WTC11 (cell line): ENCODE results near the gene CLDN3. TPM values are rescaled to one million over a fixed set of nuclear protein-coding genes. Genes with fewer than 3 reads are reported as not detected.
A peak's percentile ranks its signal among the peaks of the same experiment; 100 is the strongest.

Experiments used
- ATAC-seq: fragments of 200-7000 bp; cut with Tn5 transposase; 2 replicates; pipeline ENCODE4 v1.10.0; 2021; ENCODE audit warnings: mild to moderate bottlenecking, moderate library complexity
- CTCF ChIA-PET: fragments of 300-600 bp; sonication (Branson Sonifier 250); formaldehyde crosslinking; loops from one replicate; lab custom pipeline; 2021; ENCODE audit warnings: antibody characterized with exemption; lab: Charles Lee
- POLR2A ChIA-PET: fragments of 350-600 bp; sonication (Branson Sonifier 250); formaldehyde crosslinking; loops from one replicate; lab custom pipeline; 2021; ENCODE audit warnings: antibody characterized with exemption; lab: Charles Lee
- DNase-seq: peaks from one replicate; pipeline ENCODE4 v3.0.0; 2021; ENCODE audit warnings: low spot score
- H3K27ac Mint-ChIP-seq: 2 replicates; pipeline ENCODE4 v1.8.0; 2021; ENCODE audit warnings: mixed read lengths
- H3K27me3 Mint-ChIP-seq: 2 replicates; pipeline ENCODE4 v1.8.0; 2021; ENCODE audit warnings: low read depth, mild to moderate bottlenecking, moderate library complexity, mixed read lengths
- H3K36me3 Mint-ChIP-seq: 2 replicates; pipeline ENCODE4 v1.8.0; 2021; ENCODE audit warnings: mixed read lengths
- H3K4me1 Mint-ChIP-seq: 2 replicates; pipeline ENCODE4 v1.8.0; 2022; ENCODE audit warnings: mixed read lengths
- H3K4me3 Mint-ChIP-seq: 2 replicates; pipeline ENCODE4 v1.8.0; 2021; ENCODE audit warnings: mild to moderate bottlenecking, moderate library complexity, mixed read lengths
- H3K9me3 Mint-ChIP-seq: 2 replicates; pipeline ENCODE4 v1.8.0; 2021; ENCODE audit warnings: mixed read lengths
- CBFB ChIP-seq: sonication (generic); formaldehyde crosslinking; IDR thresholded peaks from 2 replicates; pipeline ENCODE4 v1.8.1; 2022; ENCODE audit warnings: mild to moderate bottlenecking, low read depth, missing genetic modification reagents
- FOXK1 ChIP-seq: sonication (generic); formaldehyde crosslinking; IDR thresholded peaks from 2 replicates; pipeline ENCODE4 v1.8.0; 2022; ENCODE audit warnings: mild to moderate bottlenecking, moderate library complexity, missing genetic modification reagents
- FOXP1 ChIP-seq: sonication (generic); formaldehyde crosslinking; IDR thresholded peaks from 2 replicates; pipeline ENCODE4 v1.8.0; 2022; ENCODE audit warnings: missing genetic modification reagents, mild to moderate bottlenecking, moderate library complexity, borderline replicate concordance
- GABPB1 ChIP-seq: sonication (generic); formaldehyde crosslinking; IDR thresholded peaks from 2 replicates; pipeline ENCODE4 v1.8.1; 2023; ENCODE audit warnings: mild to moderate bottlenecking, missing genetic modification reagents
- HMGA2 ChIP-seq: fragments of 250-450 bp; sonication (Bioruptor Pico); IDR thresholded peaks from 2 replicates; pipeline ENCODE4 v1.4.0; 2021; ENCODE audit warnings: mild to moderate bottlenecking, moderate library complexity
- NR2C2 ChIP-seq: sonication (generic); formaldehyde crosslinking; IDR thresholded peaks from 2 replicates; pipeline ENCODE4 v1.8.0; 2022; ENCODE audit warnings: mild to moderate bottlenecking, missing genetic modification reagents
- SMAD4 ChIP-seq: sonication (generic); formaldehyde crosslinking; IDR thresholded peaks from 2 replicates; pipeline ENCODE4 v1.8.0; 2022; ENCODE audit warnings: mild to moderate bottlenecking, missing genetic modification reagents
- TEAD4 ChIP-seq: sonication (generic); formaldehyde crosslinking; IDR thresholded peaks from 2 replicates; pipeline ENCODE4 v1.8.0; 2022; ENCODE audit warnings: mild to moderate bottlenecking, missing genetic modification reagents
- ZNF121 ChIP-seq: sonication (generic); formaldehyde crosslinking; IDR thresholded peaks from 2 replicates; pipeline ENCODE4 v1.8.0; 2023; ENCODE audit warnings: missing genetic modification reagents
- ZNF423 ChIP-seq: fragments of 250-450 bp; sonication (Bioruptor Pico); IDR thresholded peaks from 2 replicates; pipeline ENCODE4 v2.1.2; 2022; ENCODE audit warnings: mild to moderate bottlenecking, moderate library complexity
- total RNA-seq: library from RNA; stranded (reverse); gene quantifications from 3 replicates; pipeline ENCODE4 v1.2.3, GENCODE V29; 2021
- TF ChIP-seq, protein P1 (sequence below): sonication (generic); formaldehyde crosslinking; IDR thresholded peaks from 2 replicates; pipeline ENCODE4 v1.8.0; 2022; ENCODE audit warnings: mild to moderate bottlenecking, missing genetic modification reagents
- TF ChIP-seq, protein P2 (sequence below): fragments of 250-450 bp; sonication (Bioruptor Pico); IDR thresholded peaks from 2 replicates; pipeline ENCODE4 v1.9.0; 2021; ENCODE audit warnings: mild to moderate bottlenecking
- TF ChIP-seq, protein P3 (sequence below): sonication (generic); formaldehyde crosslinking; IDR thresholded peaks from 2 replicates; pipeline ENCODE4 v1.8.1; 2022; ENCODE audit warnings: mild to moderate bottlenecking, moderate library complexity, missing genetic modification reagents
- TF ChIP-seq, protein P4 (sequence below): sonication (generic); formaldehyde crosslinking; IDR thresholded peaks from 2 replicates; pipeline ENCODE4 v1.8.0; 2023; ENCODE audit warnings: mild to moderate bottlenecking, missing genetic modification reagents

Gene CLDN3
- total RNA-seq, 1 experiment from 2014 or later = 20.7 TPM

DNA sequence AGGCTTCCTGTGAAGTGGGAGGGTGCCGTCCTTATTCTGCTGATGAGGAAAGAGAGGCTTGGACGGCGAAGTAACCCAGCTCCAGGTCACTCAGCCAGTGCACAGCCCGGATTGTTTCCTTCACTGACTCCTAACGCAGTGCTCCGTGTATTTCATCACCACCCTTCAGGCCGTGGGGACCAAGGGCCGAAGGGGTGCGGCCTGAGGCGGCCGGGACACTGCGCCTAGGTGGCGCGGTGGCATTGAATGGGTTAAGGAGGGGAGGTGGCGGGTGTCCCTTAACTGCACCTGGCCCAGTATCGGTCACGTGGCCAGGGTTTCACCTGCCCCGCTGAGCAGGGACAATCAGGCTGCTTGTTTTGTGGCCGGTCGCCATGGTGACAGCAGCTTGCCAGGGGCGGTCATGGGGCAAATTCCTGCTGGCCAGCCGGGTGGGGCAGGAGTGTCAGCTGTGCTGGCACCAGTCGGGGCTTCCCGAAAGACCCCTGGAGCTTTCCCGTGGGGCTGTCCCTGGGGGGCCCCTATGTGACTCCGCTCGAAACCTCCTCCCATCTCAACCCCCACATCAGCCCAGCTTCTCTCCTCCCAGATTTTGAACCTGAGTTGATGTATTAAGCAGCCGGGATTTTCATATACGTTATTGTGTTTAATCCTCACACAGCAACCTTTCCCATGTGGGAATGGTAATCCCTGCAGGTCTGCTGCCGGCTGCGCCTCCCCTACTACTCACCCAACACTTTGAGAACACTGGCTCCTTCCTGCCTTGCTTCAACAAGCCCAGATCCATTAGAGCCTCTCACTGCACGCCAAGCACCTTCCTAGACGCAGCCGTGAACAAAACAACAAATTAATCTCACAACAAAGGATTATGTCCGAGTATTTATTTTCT lies 27.1 kb downstream of the CLDN3 start (continued):
- TF ChIP-seq ZNF121 (CRISPR knock-in tag) = 0 out of 2 replicates have a peak, but pooled peaks have one; percentile 18
- TF ChIP-seq, protein P1, sequence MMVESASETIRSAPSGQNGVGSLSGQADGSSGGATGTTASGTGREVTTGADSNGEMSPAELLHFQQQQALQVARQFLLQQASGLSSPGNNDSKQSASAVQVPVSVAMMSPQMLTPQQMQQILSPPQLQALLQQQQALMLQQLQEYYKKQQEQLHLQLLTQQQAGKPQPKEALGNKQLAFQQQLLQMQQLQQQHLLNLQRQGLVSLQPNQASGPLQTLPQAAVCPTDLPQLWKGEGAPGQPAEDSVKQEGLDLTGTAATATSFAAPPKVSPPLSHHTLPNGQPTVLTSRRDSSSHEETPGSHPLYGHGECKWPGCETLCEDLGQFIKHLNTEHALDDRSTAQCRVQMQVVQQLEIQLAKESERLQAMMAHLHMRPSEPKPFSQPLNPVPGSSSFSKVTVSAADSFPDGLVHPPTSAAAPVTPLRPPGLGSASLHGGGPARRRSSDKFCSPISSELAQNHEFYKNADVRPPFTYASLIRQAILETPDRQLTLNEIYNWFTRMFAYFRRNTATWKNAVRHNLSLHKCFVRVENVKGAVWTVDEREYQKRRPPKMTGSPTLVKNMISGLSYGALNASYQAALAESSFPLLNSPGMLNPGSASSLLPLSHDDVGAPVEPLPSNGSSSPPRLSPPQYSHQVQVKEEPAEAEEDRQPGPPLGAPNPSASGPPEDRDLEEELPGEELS (CRISPR knock-in tag) = 0 out of 2 replicates have a peak, but pooled peaks have one; percentile 55
- peak; percentile 74; the same call in 1 of the 2 replicates for TF ChIP-seq CBFB
- TF ChIP-seq, protein P2, sequence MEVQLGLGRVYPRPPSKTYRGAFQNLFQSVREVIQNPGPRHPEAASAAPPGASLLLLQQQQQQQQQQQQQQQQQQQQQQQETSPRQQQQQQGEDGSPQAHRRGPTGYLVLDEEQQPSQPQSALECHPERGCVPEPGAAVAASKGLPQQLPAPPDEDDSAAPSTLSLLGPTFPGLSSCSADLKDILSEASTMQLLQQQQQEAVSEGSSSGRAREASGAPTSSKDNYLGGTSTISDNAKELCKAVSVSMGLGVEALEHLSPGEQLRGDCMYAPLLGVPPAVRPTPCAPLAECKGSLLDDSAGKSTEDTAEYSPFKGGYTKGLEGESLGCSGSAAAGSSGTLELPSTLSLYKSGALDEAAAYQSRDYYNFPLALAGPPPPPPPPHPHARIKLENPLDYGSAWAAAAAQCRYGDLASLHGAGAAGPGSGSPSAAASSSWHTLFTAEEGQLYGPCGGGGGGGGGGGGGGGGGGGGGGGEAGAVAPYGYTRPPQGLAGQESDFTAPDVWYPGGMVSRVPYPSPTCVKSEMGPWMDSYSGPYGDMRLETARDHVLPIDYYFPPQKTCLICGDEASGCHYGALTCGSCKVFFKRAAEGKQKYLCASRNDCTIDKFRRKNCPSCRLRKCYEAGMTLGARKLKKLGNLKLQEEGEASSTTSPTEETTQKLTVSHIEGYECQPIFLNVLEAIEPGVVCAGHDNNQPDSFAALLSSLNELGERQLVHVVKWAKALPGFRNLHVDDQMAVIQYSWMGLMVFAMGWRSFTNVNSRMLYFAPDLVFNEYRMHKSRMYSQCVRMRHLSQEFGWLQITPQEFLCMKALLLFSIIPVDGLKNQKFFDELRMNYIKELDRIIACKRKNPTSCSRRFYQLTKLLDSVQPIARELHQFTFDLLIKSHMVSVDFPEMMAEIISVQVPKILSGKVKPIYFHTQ (CRISPR knock-in tag) = peak; percentile 78; the same call in 1 of the 2 replicates

DNA sequence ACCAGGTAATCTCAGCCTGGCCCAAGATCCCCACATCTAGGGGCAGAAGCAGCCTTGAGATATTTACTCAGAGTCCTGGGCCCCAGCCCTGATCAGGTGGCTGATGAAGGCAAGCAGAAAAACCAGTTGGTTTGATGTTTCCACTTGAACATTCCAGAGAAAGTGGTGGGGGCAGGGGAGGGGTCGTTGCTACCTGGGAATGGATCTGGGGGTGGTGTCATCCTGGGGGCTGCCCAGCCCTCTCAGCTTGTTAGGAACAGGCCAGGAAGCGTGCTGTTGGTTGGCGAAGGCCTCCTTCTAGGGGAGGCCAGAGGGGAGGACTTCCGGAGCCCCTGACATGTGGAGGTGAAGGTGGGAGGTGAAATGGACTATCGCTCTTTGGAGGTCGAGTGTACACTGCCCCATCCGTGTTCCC lies 27.7 kb downstream of the CLDN3 start:
- Mint-ChIP-seq H3K36me3 (no peaks in the 10 kb centered on the region; the same call in 1 of the 2 replicates), H3K9me3 (no peaks in the 10 kb centered on the region), H3K4me1 (peaks cover 38% of the 10 kb centered on the region), H3K4me3 (peak overlapping the region; percentile 60), H3K27me3 (peaks cover 32% of the 10 kb centered on the region), H3K27ac (peak overlapping the region; percentile 99)
- ATAC-seq (peak; percentile 5), DNase-seq (peak; percentile 83)
- POLR2A ChIA-PET = interaction anchor here (0.5 to 7.5 kb wide), 7 partner anchors 8 to 100 kb away, joined by 3 to 91 read pairs (median 6); partner anchors contain the start of genes CLDN3, CLDN4 and METTL27
- TF ChIP-seq TEAD4 (CRISPR knock-in tag) = 0 out of 2 replicates have a peak, but pooled peaks have one; percentile 17
- TF ChIP-seq FOXP1 (CRISPR knock-in tag) = no peak
- TF ChIP-seq, protein P3, sequence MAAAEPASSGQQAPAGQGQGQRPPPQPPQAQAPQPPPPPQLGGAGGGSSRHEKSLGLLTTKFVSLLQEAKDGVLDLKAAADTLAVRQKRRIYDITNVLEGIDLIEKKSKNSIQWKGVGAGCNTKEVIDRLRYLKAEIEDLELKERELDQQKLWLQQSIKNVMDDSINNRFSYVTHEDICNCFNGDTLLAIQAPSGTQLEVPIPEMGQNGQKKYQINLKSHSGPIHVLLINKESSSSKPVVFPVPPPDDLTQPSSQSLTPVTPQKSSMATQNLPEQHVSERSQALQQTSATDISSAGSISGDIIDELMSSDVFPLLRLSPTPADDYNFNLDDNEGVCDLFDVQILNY (CRISPR knock-in tag) = no peak
- no peak for TF ChIP-seq ZNF121 (CRISPR knock-in tag)
- CTCF ChIA-PET = interaction anchor here (0.5 to 4.5 kb wide), 4 partner anchors 28 to 309 kb away, joined by 3 to 22 read pairs (median 4); partner anchors contain the start of gene CLDN3

DNA sequence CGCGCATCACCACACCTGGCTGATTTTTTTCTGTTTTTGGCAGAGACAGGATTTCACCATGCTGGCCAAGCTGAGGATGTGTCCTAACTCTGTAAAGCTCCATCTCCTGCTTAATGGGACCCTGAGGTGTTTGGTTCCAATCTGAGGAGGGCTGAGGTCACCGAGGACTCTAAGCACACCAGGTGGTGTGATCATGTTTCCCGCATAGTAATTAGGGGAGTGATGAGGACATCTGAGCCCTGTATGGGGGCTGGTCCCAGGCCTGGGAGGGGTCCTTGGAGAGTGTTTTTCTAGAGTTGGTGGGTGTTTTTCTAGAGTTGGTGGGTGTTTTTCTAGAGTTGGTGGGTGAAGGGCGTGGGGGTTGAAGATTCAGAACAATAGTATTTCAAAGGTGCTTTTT lies 28.5 kb downstream of the CLDN3 start:
- peak overlapping the region; percentile 38 for H3K4me3 Mint-ChIP-seq
- DNase-seq = peak; percentile 65
- peaks cover 32% of the 10 kb centered on the region for H3K27me3 Mint-ChIP-seq
- peaks cover 5% of the 10 kb centered on the region; the same call in 1 of the 2 replicates for H3K36me3 Mint-ChIP-seq
- CTCF ChIA-PET = interaction anchor here (0.5 to 4.5 kb wide), 8 partner anchors 28 to 135 kb away, joined by 3 to 22 read pairs (median 4); partner anchors contain the start of genes CLDN3, METTL27 and MLXIPL
- H3K9me3 Mint-ChIP-seq = no peaks in the 10 kb centered on the region
- H3K4me1 Mint-ChIP-seq = peaks cover 38% of the 10 kb centered on the region
- TF ChIP-seq NR2C2 (CRISPR knock-in tag) = no peak
- TF ChIP-seq, protein P4, sequence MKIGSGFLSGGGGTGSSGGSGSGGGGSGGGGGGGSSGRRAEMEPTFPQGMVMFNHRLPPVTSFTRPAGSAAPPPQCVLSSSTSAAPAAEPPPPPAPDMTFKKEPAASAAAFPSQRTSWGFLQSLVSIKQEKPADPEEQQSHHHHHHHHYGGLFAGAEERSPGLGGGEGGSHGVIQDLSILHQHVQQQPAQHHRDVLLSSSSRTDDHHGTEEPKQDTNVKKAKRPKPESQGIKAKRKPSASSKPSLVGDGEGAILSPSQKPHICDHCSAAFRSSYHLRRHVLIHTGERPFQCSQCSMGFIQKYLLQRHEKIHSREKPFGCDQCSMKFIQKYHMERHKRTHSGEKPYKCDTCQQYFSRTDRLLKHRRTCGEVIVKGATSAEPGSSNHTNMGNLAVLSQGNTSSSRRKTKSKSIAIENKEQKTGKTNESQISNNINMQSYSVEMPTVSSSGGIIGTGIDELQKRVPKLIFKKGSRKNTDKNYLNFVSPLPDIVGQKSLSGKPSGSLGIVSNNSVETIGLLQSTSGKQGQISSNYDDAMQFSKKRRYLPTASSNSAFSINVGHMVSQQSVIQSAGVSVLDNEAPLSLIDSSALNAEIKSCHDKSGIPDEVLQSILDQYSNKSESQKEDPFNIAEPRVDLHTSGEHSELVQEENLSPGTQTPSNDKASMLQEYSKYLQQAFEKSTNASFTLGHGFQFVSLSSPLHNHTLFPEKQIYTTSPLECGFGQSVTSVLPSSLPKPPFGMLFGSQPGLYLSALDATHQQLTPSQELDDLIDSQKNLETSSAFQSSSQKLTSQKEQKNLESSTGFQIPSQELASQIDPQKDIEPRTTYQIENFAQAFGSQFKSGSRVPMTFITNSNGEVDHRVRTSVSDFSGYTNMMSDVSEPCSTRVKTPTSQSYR = peak; percentile 46; the same call in 1 of the 2 replicates
- TF ChIP-seq HMGA2 (CRISPR knock-in tag) = no peak
- TF ChIP-seq GABPB1 = no peak
- peak; percentile 56; the same call in 1 of the 2 replicates for TF ChIP-seq ZNF423 (CRISPR knock-in tag)
- no peak for TF ChIP-seq SMAD4 (CRISPR knock-in tag)
- TF ChIP-seq FOXK1 (CRISPR knock-in tag) = peak; percentile 43; the same call in 1 of the 2 replicates
- TF ChIP-seq, all 79 proteins: peak for 3
- POLR2A ChIA-PET = interaction anchor here (0.6 to 7.5 kb wide), 5 partner anchors 29 to 100 kb away, joined by 3 to 91 read pairs (median 6); partner anchors contain the start of genes CLDN3, CLDN4 and METTL27
- peak; percentile 1; the same call in 1 of the 2 replicates for ATAC-seq
- H3K27ac Mint-ChIP-seq = peak overlapping the region; percentile 99
